Effector memory CD8-positive, alpha-beta T cell (primary cell): ENCODE measurements around the gene KRT6C.
"Not testable (repeated sequence)": the region's sequence is repeated elsewhere in the genome, so short reads cannot be mapped to it uniquely, and the experiment has no call there.

Experiments used
- ATAC-seq: fragments of 150-1000 bp; cut with Tn5 transposase; replicated peaks from 2 replicates; pipeline ENCODE4 v1.10.0; 2021; ENCODE audit warnings: mild to moderate bottlenecking, moderate library complexity
- DNase-seq, 3 experiments: peaks; one replicate each; pipeline ENCODE4 v3.0.0; 2021
- H3K27ac Mint-ChIP-seq, 2 donors: one replicate each; pipeline ENCODE4 v1.8.0; 2022; ENCODE audit warnings: mild to moderate bottlenecking in 2 of 2, mixed read lengths in 2 of 2, moderate library complexity in 2 of 2
- H3K27me3 Mint-ChIP-seq, 2 donors: one replicate each; pipeline ENCODE4 v1.8.0; 2022; ENCODE audit warnings: mixed read lengths in 2 of 2
- H3K36me3 Mint-ChIP-seq: one replicate; pipeline ENCODE4 v1.8.0; 2022; ENCODE audit warnings: mild to moderate bottlenecking, moderate library complexity, mixed read lengths; ENCODE audit not compliant: insufficient read depth
- H3K4me1 Mint-ChIP-seq, 2 donors: one replicate each; pipeline ENCODE4 v1.8.0; 2022; ENCODE audit warnings: low read depth in 2 of 2, mixed read lengths in 2 of 2
- H3K4me3 Mint-ChIP-seq, 2 donors: one replicate each; pipeline ENCODE4 v1.8.0; 2022; ENCODE audit warnings: mild to moderate bottlenecking in 2 of 2, mixed read lengths in 2 of 2, moderate library complexity in 2 of 2
- H3K9me3 Mint-ChIP-seq, 2 donors: one replicate each; pipeline ENCODE4 v1.8.0; 2022; ENCODE audit warnings: mixed read lengths in 2 of 2

The KRT6C gene

GRCh38 chr12:52494518-52494917 is 20.9 kb upstream of the KRT6C start:
- ATAC-seq: no peak
- Mint-ChIP-seq H3K4me1 (peaks cover 4 to 5% of the 10 kb centered on the region in 2 donors), H3K36me3 (peaks cover 3% of the 10 kb centered on the region), H3K9me3 (no peaks in the 10 kb centered on the region), H3K4me3 (no peak overlapping the region), H3K27me3 (peaks cover 28 to 93% of the 10 kb centered on the region in 2 donors), H3K27ac (no peak overlapping the region)
- no peak for DNase-seq

- no peaks in the 10 kb centered on the region for H3K9me3 Mint-ChIP-seq
- H3K4me1 Mint-ChIP-seq: peaks cover 4 to 5% of the 10 kb centered on the region in 2 donors
- peaks cover 29 to 93% of the 10 kb centered on the region in 2 donors for H3K27me3 Mint-ChIP-seq
- no peak overlapping the region for H3K27ac Mint-ChIP-seq
- no peak for DNase-seq
- ATAC-seq: no peak
- H3K4me3 Mint-ChIP-seq: no peak overlapping the region
- peaks cover 3% of the 10 kb centered on the region for H3K36me3 Mint-ChIP-seq
Observed at GRCh38 chr12:52494100-52494499, 20.5 kb upstream of the KRT6C start.

- H3K36me3 Mint-ChIP-seq: peaks cover 3% of the 10 kb centered on the region
- peaks cover 4 to 5% of the 10 kb centered on the region in 2 donors for H3K4me1 Mint-ChIP-seq
- no peak within 1 kb of the TSS for H3K27ac Mint-ChIP-seq
- H3K4me3 Mint-ChIP-seq: no peak within 1 kb of the TSS
- no peaks in the 10 kb centered on the region for H3K9me3 Mint-ChIP-seq
- ATAC-seq (no peak), DNase-seq (no peak)
- H3K27me3 Mint-ChIP-seq: peaks cover 32 to 90% of the 10 kb centered on the region in 2 donors
Observed at GRCh38 chr12:52493172-52493571, 19.6 kb upstream of the KRT6C start, which contains the start of gene KRT6A. TSS of gene KRT6A (minus strand) at chr12:52493257. CDS start at chr12:52493188, 69 bp downstream.

GRCh38 chr12:52492405-52492804 is 18.8 kb upstream of the KRT6C start:
- not testable (repeated sequence) for H3K36me3 Mint-ChIP-seq, H3K9me3 Mint-ChIP-seq, H3K4me1 Mint-ChIP-seq, DNase-seq, ATAC-seq, H3K4me3 Mint-ChIP-seq, H3K27ac Mint-ChIP-seq
- H3K27me3 Mint-ChIP-seq: peaks cover 30 to 90% of the 10 kb centered on the region in 2 donors

GRCh38 chr12:52491495-52491894 is 17.9 kb upstream of the KRT6C start:
- H3K27me3 Mint-ChIP-seq: peaks cover 34 to 90% of the 10 kb centered on the region in 2 donors
- not testable (repeated sequence) for H3K4me1 Mint-ChIP-seq, ATAC-seq, H3K36me3 Mint-ChIP-seq, H3K9me3 Mint-ChIP-seq, H3K4me3 Mint-ChIP-seq, H3K27ac Mint-ChIP-seq, DNase-seq

- Mint-ChIP-seq H3K27me3 (peaks cover 51 to 90% of the 10 kb centered on the region in 2 donors), H3K4me3 (no peak overlapping the region), H3K27ac (no peak overlapping the region), H3K9me3 (no peaks in the 10 kb centered on the region), H3K4me1 (no peaks in the 10 kb centered on the region), H3K36me3 (peaks cover 3% of the 10 kb centered on the region)
- ATAC-seq (no peak), DNase-seq (no peak)
Observed at GRCh38 chr12:52488736-52489135, 15.1 kb upstream of the KRT6C start.

GRCh38 chr12:52487744-52488443 is 14.3 kb upstream of the KRT6C start:
- peaks cover 58 to 90% of the 10 kb centered on the region in 2 donors for H3K27me3 Mint-ChIP-seq
- H3K27ac Mint-ChIP-seq, H3K4me1 Mint-ChIP-seq, H3K36me3 Mint-ChIP-seq, H3K4me3 Mint-ChIP-seq, DNase-seq, ATAC-seq, H3K9me3 Mint-ChIP-seq: not testable (repeated sequence)

GRCh38 chr12:52487211-52487610 is 13.6 kb upstream of the KRT6C start:
- Mint-ChIP-seq H3K27me3 (peaks cover 59 to 86% of the 10 kb centered on the region in 2 donors), H3K4me1 (no peaks in the 10 kb centered on the region), H3K27ac (no peak overlapping the region), H3K4me3 (no peak overlapping the region), H3K36me3 (peaks cover 3% of the 10 kb centered on the region), H3K9me3 (no peaks in the 10 kb centered on the region)
- ATAC-seq: no peak
- DNase-seq: no peak

GRCh38 chr12:52486166-52487105 is 12.8 kb upstream of the KRT6C start:
- Mint-ChIP-seq H3K27me3 (peaks cover 56 to 78% of the 10 kb centered on the region in 2 donors), H3K36me3 (peaks cover 1% of the 10 kb centered on the region), H3K27ac (no peak overlapping the region), H3K4me3 (no peak overlapping the region), H3K9me3 (no peaks in the 10 kb centered on the region), H3K4me1 (no peaks in the 10 kb centered on the region)
- DNase-seq (no peak), ATAC-seq (no peak)

GRCh38 chr12:52480073-52480472 is 6.5 kb upstream of the KRT6C start:
- no peak overlapping the region for H3K4me3 Mint-ChIP-seq
- H3K36me3 Mint-ChIP-seq: no peaks in the 10 kb centered on the region
- DNase-seq (no peak), ATAC-seq (no peak)
- H3K27ac Mint-ChIP-seq: no peak overlapping the region
- H3K9me3 Mint-ChIP-seq: no peaks in the 10 kb centered on the region
- H3K27me3 Mint-ChIP-seq: peaks cover 24 to 33% of the 10 kb centered on the region in 2 donors
- no peaks in the 10 kb centered on the region for H3K4me1 Mint-ChIP-seq

GRCh38 chr12:52477651-52478050 is 4.0 kb upstream of the KRT6C start:
- Mint-ChIP-seq H3K4me3 (no peak overlapping the region), H3K27me3 (peaks cover 4 to 8% of the 10 kb centered on the region in 2 donors), H3K4me1 (no peaks in the 10 kb centered on the region), H3K27ac (no peak overlapping the region), H3K9me3 (no peaks in the 10 kb centered on the region), H3K36me3 (no peaks in the 10 kb centered on the region)
- no peak for DNase-seq
- ATAC-seq: no peak

GRCh38 chr12:52474212-52474611 is 607 bp upstream of the KRT6C start:
- Mint-ChIP-seq H3K36me3 (no peaks in the 10 kb centered on the region), H3K27ac (no peak overlapping the region), H3K4me3 (no peak overlapping the region), H3K4me1 (no peaks in the 10 kb centered on the region), H3K27me3 (peaks cover 11 to 17% of the 10 kb centered on the region in 2 donors), H3K9me3 (no peaks in the 10 kb centered on the region)
- ATAC-seq (no peak), DNase-seq (no peak)

- Mint-ChIP-seq H3K9me3 (no peaks in the 10 kb centered on the region), H3K4me3 (no peak overlapping the region), H3K27me3 (peaks cover 24 to 40% of the 10 kb centered on the region in 2 donors), H3K36me3 (no peaks in the 10 kb centered on the region), H3K4me1 (no peaks in the 10 kb centered on the region), H3K27ac (no peak overlapping the region)
- no peak for ATAC-seq
- DNase-seq: no peak
Observed at GRCh38 chr12:52469853-52470252, 3.8 kb downstream of the KRT6C start.
